Ovary (tissue), 3 donors: Measurements from ENCODE around the gene KIF14.

Source experiments
- CTCF ChIP-seq, 3 donors: fragments of 450-650 bp in 2 of 3; fragments of 200-600 bp in 1 of 3; IDR thresholded peaks; one replicate each; pipeline versions ENCODE4 v1.5.1 to v1.8.0; 2016 to 2022; ENCODE audit warnings: antibody characterized with exemption in 3 of 3, mild to moderate bottlenecking in 1 of 3
- POLR2A ChIP-seq: fragments of 450-650 bp; IDR thresholded peaks from one replicate; pipeline ENCODE4 v1.6.1; 2017; ENCODE audit warnings: antibody characterized with exemption, mild to moderate bottlenecking, moderate library complexity
- donor health status: DM: no; HTN: no; CAD: no.

GRCh38 chr1:200590001-200590400 lies 30.6 kb downstream of the KIF14 start:
- TF ChIP-seq CTCF (IDR thresholded peaks at IDR 0.05): no peak
- TF ChIP-seq POLR2A: no peak
